Effector CD4-positive, alpha-beta T cell (primary cell): ENCODE measurements around the gene C22orf39.
"Not testable (repeated sequence)": the region's sequence is repeated elsewhere in the genome, so short reads cannot be mapped to it uniquely, and the experiment has no call there.

Experiments
- DNase-seq: peaks from one replicate; pipeline ENCODE4 v3.0.0-alpha.2; 2020

Gene C22orf39

DNA sequence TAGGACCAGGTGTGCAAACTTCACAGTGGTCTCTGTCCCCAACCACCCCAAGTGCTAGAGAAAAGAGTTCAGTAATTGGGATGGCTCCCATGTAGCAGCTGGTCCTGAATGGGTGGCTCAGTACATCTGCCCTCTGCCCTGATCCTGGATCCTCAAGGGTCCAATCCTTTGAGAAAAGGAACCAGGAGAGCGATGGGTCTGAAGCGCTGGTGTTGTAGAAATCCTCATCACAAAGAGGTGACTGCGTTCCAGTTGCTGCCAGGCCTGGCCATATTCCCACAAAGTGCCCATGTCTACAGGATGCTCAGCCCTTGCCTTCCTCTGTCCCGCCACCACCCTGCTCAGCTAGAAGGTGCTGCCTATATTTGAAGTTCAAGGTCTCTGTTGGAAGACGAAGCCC is 6.2 kb upstream of the C22orf39 start:
- no peak for DNase-seq

DNA sequence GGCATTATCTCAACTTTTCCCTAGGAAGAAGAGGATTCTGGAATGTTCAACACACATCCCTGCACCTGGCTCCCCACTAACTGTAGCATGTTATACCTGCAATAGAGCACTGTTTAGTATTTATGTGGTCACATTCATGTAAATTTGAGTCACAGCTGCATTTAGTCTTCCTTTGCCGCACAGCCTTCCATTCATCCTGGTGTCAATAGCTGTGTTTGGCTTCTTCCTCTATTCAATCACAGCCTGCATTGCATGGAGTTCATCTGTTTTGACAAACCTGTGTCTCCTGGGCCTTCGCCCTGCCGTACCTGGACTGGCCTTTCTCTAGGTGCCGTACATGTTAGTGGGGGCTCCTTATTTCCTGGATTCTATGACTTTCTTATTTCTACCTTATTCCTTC is 4.1 kb upstream of the C22orf39 start:
- no peak for DNase-seq

DNA sequence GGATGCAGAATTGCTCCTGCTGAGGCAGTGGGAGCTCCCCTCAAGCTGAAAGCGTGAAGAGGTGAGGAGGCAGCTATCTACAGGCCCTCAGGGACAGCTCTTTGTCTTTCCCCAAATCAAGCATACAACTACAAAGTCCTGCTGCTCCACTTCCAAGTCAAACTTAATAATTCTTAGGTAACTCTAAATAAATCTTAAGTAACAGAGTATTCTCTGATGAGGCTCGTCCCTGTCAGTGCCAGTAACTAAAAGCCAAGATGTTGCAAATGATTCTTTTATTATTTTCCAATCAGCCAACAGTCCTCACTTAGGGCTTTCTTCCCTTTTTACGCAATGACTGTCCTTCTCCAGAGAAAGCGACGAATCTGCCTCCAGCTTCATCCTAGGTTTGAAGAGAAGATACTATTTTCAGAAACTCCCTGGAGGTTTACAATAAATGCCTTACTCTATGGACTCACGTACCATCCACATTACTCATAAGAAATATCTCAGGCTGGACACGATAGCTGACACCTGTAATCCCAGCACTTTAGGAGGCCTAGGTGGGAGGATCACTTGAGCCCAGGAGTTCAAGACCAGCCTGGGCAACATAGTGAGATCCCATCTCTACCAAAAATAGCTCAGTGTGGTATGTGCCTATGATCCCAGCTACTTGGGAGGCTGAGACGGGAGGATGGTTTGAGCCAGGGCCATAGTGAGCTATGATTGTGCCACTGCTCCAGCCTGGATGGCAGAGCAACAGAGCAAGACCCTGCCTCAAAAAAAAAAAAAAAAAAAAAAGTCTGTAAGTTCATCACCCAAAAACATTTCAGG is 3.1 kb upstream of the C22orf39 start:
- no peak for DNase-seq

DNA sequence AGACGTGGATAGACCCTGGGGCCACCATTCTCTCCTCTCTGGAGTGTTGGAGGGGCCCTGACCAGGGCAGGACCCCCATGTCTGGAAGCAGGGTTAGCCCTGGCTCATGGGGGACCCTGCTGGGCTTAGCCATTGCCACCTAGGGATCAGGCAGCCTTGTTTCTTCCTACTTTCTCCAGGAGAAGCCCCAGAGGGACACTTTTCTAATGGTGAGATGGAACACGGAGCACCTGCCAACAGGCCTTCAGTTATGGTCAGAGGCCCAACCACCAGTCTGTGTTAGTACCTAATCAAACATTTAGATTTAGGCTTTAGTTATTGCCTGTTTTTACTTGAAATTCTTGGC is 1.9 kb upstream of the C22orf39 start:
- DNase-seq: no peak

DNA sequence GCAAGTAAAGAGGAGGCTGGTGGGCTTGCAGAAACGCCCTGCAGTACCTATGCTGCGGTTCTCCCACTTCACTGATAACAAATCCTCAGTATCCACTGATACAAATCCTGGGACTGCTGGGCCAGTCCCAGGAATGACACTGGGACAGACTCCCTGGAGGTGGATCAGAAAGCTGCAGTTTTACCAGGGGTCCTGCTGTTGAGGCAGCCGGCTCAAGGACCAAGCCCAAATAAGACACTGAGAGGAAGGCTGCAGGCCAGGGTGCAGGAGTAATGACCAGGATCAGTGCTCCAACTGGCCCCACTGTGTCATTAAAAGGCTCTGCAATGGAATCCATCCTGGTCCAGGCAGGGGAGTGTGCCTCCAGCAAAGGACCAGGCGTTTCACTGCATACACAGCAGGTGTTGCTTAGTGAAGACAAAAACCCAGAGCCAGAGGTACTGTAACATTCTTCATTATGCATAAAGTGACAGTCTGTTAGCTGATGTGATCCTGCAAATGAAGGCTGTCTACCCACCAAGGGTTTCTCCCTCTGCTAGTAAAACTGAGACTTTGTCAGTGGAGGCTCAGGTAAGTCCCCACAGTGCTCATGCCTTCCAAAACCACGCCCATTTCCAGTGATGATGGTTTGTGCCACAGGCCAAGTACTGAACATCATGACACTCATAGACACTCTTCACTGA is 1.4 kb upstream of the C22orf39 start:
- DNase-seq: no peak

DNA sequence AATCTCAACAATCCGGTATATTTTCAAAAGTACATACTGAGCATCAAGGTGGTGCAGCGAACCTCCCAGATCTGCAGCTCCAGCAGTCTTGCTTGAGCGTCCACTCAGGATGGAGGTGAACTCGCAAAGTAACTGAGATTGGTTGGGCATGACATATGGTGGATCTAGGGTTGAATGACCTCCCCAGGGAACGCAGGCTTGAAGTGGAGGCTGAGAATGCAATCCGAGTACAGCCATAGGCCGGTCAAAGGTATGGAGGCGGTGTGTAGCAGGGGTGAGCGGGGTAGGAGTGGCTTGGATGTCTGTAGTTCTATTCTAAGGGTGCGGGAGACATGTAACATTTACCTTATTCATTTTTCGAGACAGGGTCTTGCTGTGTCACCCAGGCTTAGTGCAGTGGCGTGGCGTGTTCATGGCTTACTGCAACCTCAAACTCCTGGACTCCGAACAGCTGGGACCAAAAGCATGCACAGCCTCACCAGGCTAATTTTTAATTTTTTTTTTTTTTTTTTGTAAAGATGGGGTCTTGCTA is 631 bp upstream of the C22orf39 start:
- DNase-seq: no peak

DNA sequence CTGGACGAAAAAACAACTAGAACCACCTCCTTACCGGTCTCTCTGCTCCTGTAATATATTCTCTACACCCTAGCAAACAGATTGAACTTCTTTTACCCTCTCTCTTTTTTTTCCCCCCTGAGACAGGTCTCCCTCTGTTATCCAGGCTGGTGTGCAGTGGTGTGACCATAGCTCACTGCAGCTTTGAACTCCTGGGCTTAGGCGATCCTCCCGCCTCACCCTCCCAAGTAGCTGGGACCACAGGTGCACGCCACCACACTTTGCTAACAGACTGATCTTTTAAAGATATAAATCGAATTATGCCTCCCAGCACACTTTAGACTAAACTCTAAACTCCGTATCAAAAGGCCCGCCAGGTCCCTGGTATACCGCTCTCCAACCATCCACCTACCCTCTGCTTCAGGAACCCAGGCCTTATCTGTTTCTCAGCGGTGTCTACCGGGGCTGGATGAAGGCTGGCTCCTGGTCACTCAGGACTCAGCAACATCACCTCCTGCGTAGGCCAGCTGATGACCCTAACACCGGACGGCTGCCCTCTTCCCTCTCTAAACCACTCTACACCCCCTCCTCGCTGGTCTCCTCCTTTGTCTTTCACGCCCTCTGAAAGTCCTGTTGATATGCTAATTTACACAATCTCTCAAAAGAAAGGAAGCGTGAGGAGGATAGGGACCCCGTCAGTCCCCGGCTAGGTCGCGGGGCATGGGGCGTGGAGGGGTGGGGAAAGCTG is 745 bp downstream of the C22orf39 start:
- DNase-seq: no peak

DNA sequence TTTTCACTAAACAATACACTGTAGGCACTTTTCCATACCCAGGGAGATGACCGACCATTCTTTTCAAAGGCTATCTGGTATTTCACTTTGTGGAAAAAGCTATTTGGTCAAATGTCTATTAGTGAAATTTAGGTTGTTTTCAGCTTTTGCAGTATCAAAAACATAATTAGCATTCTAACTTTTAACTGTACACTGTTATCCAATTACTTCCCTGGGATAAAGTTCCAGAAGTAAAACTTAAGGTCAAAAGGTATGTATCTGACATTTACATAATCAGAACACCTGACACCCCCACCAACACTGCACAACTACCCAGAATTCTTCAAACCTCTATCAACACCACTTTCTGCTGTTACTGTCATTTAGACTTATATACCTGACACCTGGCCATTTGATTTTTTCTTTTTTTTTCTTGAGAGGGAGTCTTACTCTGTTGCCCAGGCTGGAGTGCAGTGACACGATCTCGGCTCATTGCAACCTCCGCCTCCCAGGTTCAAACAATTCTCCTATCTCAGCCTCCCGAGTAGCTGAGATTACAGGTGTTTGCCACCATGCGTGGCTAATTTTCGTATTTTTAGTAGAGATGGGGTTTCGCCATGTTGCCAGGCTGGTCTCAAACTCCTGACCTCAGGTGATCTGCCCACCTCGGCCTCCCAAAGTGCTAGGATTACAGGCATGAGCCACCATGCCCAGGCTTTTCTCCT is 2.1 kb downstream of the C22orf39 start:
- not testable (repeated sequence) for DNase-seq

DNA sequence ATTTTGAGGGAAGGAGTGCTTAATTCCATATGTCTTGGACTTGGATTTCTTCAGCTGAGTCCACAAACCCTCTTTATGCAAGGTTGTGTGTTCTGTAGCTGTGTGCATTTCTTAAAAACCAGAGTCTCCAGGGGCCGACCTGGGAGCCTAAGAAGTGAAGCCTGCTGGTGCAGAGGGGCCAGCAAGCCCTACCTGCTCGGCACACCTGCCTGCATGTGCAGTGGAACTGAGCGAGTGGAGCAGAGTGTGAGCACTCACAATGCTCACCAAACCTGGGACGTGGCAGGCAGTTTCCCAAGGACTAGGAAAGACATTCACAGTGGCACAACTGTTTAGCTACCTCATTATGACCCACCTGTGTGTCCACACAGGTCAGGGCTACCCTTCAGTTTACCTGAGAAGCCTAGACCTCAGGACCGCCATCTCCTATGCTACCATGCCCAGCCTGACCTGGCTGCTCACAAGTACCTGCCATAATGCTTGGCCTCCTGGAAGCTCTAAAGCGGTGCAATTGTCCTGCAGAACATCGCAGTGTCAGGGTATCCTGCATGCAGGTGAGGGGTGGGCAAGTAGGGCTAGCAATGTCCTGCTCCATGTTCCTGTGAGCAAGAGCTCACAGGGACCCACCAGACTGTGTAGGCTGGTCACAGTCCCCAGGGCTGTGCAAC is 3.8 kb downstream of the C22orf39 start:
- DNase-seq: no peak

DNA sequence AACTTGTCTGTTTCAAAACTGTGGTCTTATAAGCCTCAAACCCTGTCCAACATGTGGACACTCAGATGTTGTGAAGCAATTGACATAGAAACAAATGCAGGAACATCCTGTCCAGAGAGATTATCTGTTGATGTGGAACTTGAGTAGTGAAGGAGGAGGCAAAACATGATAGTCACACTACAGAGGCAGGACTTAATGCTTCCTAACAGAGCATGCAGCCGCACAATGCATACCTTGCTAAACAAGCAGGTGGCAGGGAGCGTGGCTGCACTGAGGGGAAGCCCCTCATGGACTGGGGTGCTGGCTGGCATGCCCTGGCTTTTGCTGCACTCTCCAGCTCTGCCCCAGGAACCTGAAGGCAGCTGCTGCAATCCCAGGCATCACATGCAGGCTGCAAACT is 5.3 kb downstream of the C22orf39 start:
- DNase-seq: no peak

DNA sequence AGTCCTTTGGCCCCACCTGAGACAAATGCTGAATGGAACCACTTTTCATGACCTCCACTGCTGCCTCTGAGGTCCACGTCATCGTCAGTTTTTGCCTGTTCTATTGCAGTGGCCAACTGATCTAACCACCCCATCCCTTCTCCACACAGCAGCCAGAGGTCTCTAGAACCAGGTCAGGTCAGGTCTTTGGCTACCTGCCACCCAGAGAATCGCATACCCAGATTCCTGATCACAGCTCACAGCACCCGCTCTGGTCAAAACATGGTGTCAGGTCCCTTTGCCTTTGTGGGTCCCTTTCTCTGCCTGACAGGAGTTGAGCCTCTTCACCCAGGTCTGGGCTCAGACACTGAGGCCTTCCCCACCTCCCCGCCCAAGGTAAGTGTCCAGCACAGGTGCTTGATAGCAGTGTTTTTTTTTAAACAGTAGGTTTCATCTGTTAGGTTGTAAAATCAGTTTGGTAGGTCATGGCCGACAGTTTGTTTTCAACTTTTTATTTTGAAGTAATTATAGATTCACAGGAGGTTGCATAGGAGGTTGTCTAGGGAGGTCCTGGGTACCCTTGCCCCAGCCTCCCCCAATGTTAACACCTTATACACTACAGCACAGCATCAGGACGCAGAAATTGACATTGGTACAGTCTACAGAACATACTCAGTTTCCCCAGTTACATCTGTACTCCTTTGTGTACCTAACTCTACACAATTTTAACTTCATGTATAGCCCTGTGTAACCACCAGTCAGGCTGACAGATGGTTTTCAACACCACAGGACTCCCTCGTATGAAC is 6.9 kb downstream of the C22orf39 start:
- no peak for DNase-seq

DNA sequence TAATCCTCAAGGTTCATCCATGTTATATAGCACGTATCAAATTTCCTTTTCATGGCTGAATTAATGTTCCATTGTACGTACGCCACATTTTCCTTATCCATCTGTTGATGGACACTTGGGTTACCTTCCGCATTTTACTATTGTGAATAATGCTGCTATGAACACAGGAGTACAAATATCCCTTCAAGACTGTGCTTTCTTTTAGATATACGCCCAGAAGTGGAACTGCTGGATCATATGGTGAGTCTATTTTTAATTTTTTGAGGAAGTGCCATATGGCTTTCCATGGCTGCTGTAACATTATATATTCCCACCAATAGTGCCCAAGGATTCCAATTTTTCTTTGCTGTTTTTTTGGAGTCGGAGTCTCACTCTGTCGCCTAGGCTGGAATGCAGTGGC is 9.2 kb downstream of the C22orf39 start:
- no peak for DNase-seq

DNA sequence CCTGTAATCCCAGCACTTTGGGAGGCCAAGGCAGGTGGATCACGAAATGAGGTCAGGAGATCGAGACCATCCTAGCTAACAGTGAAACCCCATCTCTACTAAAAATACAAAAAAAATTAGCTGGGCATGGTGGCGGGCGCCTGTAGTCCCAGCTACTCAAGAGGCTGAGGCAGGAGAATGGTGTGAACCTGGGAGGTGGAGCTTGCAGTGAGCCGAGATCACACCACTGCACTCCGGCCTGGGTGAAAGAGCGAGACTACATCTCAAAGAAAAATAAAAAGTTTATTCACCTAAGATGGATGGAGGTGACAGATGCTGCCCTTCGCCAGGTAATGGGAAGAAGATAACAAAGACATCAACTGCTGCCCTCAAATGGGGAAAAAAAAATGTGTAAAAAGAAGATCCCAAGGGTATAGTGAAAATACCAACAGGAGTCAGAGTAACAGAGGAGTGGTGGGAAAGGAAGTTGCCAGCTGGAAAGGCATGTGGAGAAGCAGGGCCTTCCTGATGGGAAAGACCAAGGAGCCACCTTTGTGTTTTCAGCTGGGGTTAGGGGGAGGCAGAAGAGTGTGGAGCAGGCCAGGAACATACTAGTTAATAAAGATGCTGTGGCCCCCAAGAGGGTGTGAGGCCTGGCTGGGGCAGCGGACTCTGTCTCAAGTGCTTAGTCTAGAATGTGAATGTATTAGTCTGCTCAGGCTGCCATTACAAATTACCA is 10.9 kb downstream of the C22orf39 start:
- DNase-seq: not testable (repeated sequence)

DNA sequence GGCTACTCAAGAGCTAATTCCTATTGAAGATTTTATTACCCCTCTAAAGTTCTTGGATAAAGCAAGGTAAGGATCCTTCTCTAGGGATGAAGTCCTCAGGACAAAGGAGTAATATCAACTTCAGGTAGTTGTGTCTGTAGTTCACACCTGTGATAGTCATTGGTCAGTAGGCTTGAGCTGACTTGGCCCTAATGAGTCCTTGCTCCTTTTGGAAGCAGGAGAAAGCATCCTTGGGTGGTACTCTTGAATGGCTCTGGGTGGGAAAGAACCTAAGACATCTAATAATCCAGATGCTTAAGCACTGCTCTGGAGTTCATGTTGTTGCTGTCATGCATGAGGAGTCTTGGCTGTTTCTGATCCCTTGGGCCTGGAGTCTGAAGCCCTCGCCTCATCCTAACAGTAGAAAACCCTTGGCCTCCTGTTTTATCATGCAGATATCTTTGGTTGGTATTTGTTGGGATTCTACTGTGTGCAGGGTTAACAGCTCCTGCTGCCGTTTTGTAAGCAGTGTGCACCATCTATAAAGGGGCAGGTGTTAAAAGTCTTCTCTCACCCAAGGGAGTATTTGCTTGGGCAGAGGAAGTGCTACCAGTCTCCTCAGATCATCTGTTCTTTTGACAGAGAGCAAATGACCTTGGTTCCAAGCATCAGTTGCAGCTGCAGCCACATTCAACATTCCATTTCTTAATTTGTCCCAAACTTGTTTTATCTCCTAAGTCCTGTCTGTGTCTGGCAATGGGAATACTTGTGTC is 12.5 kb downstream of the C22orf39 start:
- DNase-seq: no peak

DNA sequence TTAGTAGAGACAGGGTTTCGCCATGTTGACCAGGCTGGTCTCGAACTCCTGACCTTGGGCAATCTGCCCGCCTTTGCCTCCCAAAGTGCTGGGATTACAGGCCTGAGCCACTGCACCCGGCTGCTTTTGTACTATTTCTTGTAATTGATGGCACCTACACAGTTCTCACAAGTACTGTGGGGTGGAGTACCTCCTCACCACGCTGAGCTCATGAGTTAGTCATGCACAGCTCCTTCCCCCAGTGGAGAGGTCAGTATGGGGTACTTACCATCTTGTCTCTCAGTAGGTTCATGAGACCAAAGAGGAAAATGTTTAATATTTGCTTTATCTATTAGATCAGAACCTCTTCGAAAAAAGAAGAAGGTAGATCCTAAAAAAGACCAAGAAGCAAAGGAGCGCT is 13.1 kb downstream of the C22orf39 start:
- no peak for DNase-seq

DNA sequence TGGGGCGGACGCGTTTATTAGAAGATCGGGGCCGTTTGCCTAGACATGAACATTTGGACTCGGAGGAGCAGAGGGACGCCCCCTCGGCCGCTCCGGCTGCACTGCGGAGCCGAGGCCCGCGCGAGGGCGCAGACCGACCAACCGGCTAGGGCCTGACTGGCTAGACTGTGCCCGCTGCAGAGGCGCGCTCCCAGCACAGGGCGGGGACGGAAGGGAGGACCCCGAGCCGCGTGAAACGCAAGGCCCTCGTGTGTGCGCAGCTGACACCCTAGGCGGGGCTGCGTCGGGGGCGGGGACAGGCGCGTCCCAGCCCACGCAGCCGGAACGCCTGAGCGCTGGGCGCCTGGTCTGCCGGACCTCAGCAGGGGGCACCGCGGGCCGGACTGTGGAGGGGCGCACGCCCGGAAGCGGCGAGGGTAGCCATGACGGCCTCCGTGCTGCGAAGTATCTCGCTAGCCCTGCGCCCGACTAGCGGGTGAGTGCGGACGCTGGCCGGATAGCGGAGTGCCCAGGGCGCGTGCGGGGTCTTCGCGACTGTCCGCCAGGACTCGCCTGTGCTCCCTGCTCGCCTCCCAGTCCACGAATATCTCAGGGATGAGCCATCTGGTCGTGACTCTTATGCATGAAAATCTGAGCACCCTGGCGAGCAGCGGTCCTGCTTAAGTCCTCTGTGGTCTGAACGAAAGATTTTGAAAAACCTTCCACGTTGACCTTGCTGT is 15.2 kb downstream of the C22orf39 start, which contains the start of gene MRPL40:
Gene MRPL40 (plus strand): TSS at position 413 of the 719 bp plus-strand sequence. CDS start 10 bp downstream, at position 423.
- peak; percentile 80 for DNase-seq

DNA sequence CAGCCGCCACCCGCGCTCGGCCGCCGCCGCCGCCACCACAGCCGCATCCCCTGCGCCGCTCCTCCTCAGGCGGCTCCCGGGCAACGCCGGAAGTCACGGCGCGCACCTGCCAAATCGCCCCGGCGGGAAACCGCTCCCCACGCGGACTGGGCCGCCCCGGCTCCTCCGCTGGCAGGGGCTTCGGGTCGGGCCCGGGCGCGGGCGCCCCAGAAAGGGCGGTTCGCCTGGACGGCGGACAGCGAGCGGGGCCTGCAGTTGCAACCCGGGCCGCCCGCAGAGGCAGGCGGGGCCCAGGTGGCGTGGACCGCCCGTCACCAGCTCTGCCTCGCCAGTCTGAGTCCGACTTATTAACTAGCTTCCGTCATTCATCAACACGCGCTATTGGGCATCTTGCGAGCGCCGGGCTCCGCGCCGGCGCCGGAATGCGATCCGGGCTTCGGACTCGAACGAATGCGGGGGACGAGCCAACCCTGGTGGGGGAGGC is 15.8 kb downstream of the C22orf39 start, which contains the start of gene HIRA:
Gene HIRA (minus strand): TSS at position 85 of the 484 bp plus-strand sequence. CDS start 257 bp downstream, outside the sequence.
- peak; percentile 78 for DNase-seq

DNA sequence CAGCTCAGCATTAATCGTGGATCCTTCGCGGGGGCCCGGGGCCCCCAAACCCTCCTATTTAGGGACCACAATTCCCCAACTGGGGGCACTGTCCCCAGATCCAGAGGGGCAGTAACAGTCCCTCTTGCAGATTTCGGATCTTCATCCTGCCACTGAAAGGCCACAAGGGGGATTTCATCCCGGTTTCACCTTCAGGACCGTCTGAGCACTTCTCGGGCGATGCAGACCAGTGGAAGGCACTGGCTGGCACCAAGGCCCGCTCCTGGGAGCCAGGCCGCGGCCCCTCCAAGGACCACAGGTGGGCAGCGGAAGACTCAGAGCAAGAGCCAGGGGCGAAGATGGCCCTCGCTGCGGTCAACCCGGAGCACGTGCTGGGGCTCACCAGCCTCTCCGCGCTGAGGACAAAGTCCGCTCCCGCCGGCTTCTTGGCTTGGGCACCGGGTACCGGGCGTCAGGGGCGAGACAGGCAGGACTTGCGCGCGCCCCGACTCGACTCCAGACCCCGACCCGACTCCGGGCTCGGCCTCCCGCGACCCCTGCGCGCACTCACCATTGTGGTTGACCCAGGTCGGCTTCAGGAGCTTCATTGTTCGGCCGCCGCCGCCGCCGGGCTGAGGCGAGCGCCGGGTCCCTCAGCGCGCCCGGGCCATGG is 16.5 kb downstream of the C22orf39 start:
- no peak for DNase-seq
